Hepatocyte (in vitro differentiated cells): Measurements from ENCODE around the gene RAPGEF4. TPM values are rescaled to one million over a fixed set of nuclear protein-coding genes. Genes with fewer than 3 reads are reported as not detected.

Experiments used
- DNase-seq: peaks from one replicate; pipeline ENCODE4 v3.0.0-alpha.2; 2016; ENCODE audit warnings: low spot score
- H2AFZ ChIP-seq: fragments of 200-600 bp; sonication (generic); 2 replicates; pipeline ENCODE4 v1.6.0; 2016; ENCODE audit warnings: antibody characterized with exemption, mild to moderate bottlenecking
- H3K27ac ChIP-seq: fragments of 200-600 bp; sonication (generic); 2 replicates; pipeline ENCODE4 v1.5.1; 2016; ENCODE audit warnings: mild to moderate bottlenecking
- H3K27me3 ChIP-seq: fragments of 200-600 bp; sonication (generic); 2 replicates; pipeline ENCODE4 v1.6.1; 2016
- H3K36me3 ChIP-seq: fragments of 200-600 bp; sonication (generic); replicated peaks from 2 replicates; pipeline ENCODE4 v1.5.1; 2016; ENCODE audit warnings: low read depth; ENCODE audit not compliant: insufficient read depth
- H3K4me1 ChIP-seq: fragments of 200-600 bp; sonication (generic); 2 replicates; pipeline ENCODE4 v1.5.1; 2016; ENCODE audit warnings: mild to moderate bottlenecking, moderate library complexity; ENCODE audit not compliant: insufficient read depth
- H3K4me2 ChIP-seq: fragments of 200-600 bp; sonication (generic); 2 replicates; pipeline ENCODE4 v1.6.0; 2016
- H3K4me3 ChIP-seq: fragments of 200-600 bp; sonication (generic); 2 replicates; pipeline ENCODE4 v1.5.1; 2016; ENCODE audit warnings: mild to moderate bottlenecking
- H3K79me2 ChIP-seq: fragments of 200-600 bp; sonication (generic); 2 replicates; pipeline ENCODE4 v1.6.0; 2017; ENCODE audit warnings: mild to moderate bottlenecking
- H3K9me2 ChIP-seq: fragments of 200-600 bp; sonication (generic); replicated peaks from 2 replicates; pipeline ENCODE4 v1.6.0; 2017; ENCODE audit warnings: mild to moderate bottlenecking; ENCODE audit not compliant: insufficient read depth
- H3K9me3 ChIP-seq: fragments of 200-600 bp; sonication (generic); 2 replicates; pipeline ENCODE4 v1.5.1; 2016; ENCODE audit warnings: low read depth, mild to moderate bottlenecking
- H4K20me1 ChIP-seq: fragments of 200-600 bp; sonication (generic); 2 replicates; pipeline ENCODE4 v1.6.0; 2016; ENCODE audit warnings: mild to moderate bottlenecking; ENCODE audit not compliant: insufficient read depth, poor library complexity, severe bottlenecking
- CTCF ChIP-seq: fragments of 200-600 bp; sonication (generic); IDR thresholded peaks from 2 replicates; pipeline ENCODE4 v1.5.1; 2016; ENCODE audit warnings: antibody characterized with exemption, mild to moderate bottlenecking; ENCODE audit not compliant: poor library complexity
- EZH2 ChIP-seq: fragments of 200-600 bp; sonication (generic); IDR thresholded peaks from 2 replicates; pipeline ENCODE4 v1.6.1; 2016; ENCODE audit warnings: antibody characterized with exemption, mild to moderate bottlenecking, borderline replicate concordance
- EZH2phosphoT487 ChIP-seq: fragments of 200-600 bp; sonication (generic); IDR thresholded peaks from one replicate; pipeline ENCODE4 v1.6.1; 2018; ENCODE audit warnings: antibody characterized with exemption, mild to moderate bottlenecking, low read depth, moderate library complexity; ENCODE audit not compliant: unreplicated experiment, severe bottlenecking
- WGBS: methylation state at CpG from one replicate; pipeline ENCODE4 v1.1.6; 2016; ENCODE audit warnings: low lambda C conversion rate; ENCODE audit errors: missing lambda C conversion rate; 5-methylcytosine and 5-hydroxymethylcytosine counted together
- polyA plus RNA-seq: library from polyadenylated mRNA; unstranded; fragments of >200 nt; fragmentation: Nextera tagmentation; extraction: Ambion mirVana; gene quantifications from 2 replicates; pipeline ENCODE4 v1.2.1, GENCODE V29; 2016
- total RNA-seq: library from RNA; depleted of rRNA; stranded (reverse); fragments of >200 nt; gene quantifications from 2 replicates; pipeline ENCODE4 v1.2.3, GENCODE V29; 2014

RAPGEF4 gene
- total and polyA plus RNA-seq, 2 experiments from 2014 or later: 1.9 to 2.0 TPM

DNA sequence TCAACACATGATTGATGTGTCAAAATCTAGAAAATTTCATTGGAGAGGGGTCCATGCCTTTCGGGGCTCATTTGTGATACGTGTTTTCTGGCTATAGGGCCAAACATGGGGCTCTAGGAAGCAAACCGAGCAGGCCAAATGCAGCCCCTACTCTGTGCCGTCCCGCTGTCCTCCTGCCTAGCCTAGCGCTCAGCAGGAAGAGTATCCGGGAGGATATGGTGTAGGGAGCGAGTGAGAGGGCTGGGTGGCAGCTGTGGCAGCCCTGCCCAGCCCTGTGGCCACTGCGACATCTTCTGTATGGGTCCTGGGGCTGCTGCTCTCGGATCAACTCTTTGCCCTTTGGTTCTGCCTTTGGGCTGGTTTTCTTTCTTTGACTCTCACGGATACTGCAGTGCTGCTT lies 219.9 kb downstream of the RAPGEF4 start:
- H3K27me3 ChIP-seq: no peaks in the 10 kb centered on the region
- no peak overlapping the region for H2AFZ ChIP-seq
- no peaks in the 10 kb centered on the region for H3K4me1 ChIP-seq
- no peaks in the 10 kb centered on the region for H3K79me2 ChIP-seq
- no peak overlapping the region for H3K4me2 ChIP-seq
- no peaks in the 10 kb centered on the region for H4K20me1 ChIP-seq
- no peak overlapping the region for H3K4me3 ChIP-seq
- no peaks in the 10 kb centered on the region for H3K9me3 ChIP-seq
- TF ChIP-seq EZH2 (no peak), CTCF (no peak), EZH2phosphoT487 (no peak)
- H3K36me3 ChIP-seq: no peaks in the 10 kb centered on the region
- H3K9me2 ChIP-seq: no peaks in the 10 kb centered on the region
- H3K27ac ChIP-seq: no peak overlapping the region
- WGBS: 74% methylated on average over 11 of the region's 11 CpGs
- DNase-seq: no peak

DNA sequence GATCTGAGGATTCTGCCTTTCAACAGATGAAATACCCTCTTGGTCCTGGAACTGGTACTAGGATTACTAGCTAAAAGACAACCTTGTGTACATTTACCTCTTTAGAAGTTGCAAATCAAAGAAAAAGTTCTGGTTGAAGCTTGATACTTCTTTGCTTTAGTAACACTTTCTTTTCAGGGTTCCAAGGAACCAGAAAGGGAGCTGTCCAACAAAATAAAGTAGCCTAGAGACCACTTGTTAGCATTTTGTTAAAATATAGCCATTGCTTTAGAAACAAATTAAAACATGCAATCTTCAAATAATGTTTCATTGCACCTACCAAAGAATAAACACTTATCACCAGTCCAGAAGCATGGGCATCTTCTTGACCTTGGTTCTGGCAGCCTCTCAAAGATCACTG lies 222.1 kb downstream of the RAPGEF4 start:
- Histone ChIP-seq H4K20me1 (no peaks in the 10 kb centered on the region), H3K9me3 (no peaks in the 10 kb centered on the region), H2AFZ (no peak overlapping the region), H3K27ac (no peak overlapping the region), H3K9me2 (no peaks in the 10 kb centered on the region), H3K27me3 (no peaks in the 10 kb centered on the region), H3K79me2 (no peaks in the 10 kb centered on the region), H3K4me2 (no peak overlapping the region), H3K36me3 (no peaks in the 10 kb centered on the region), H3K4me3 (no peak overlapping the region), H3K4me1 (no peaks in the 10 kb centered on the region)
- TF ChIP-seq EZH2phosphoT487 (no peak), CTCF (no peak), EZH2 (no peak)
- DNase-seq: no peak

DNA sequence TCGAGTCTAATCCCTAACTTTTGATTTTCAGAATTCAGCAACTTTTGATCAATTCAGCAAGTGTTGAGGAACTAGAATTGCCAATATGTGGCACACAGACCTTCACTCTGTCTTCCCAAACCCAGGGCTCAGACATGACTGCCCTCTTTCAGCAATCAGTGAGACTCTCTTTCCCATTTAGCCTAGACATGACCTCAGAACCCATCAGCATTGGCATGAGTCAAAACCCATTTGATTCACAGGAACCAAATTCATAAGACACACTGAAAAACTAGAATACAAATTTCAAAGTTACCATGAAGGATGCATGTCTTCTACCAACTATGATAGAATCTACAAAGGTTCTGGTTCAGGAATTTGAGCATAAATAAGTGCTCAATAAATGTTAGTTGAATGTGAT lies 226.4 kb downstream of the RAPGEF4 start:
- TF ChIP-seq EZH2 (no peak), EZH2phosphoT487 (no peak), CTCF (no peak)
- Histone ChIP-seq H3K27me3 (no peaks in the 10 kb centered on the region), H3K9me2 (no peaks in the 10 kb centered on the region), H3K79me2 (no peaks in the 10 kb centered on the region), H3K9me3 (no peaks in the 10 kb centered on the region), H4K20me1 (no peaks in the 10 kb centered on the region), H3K4me1 (no peaks in the 10 kb centered on the region), H3K36me3 (no peaks in the 10 kb centered on the region), H3K27ac (no peak overlapping the region), H2AFZ (no peak overlapping the region), H3K4me3 (no peak overlapping the region), H3K4me2 (no peak overlapping the region)
- DNase-seq: no peak
- 77% methylated on average over 1 of the region's 1 CpG for WGBS

GRCh38 chr2:172962824-172963223 lies 227.2 kb downstream of the RAPGEF4 start:
- DNase-seq: no peak
- no peak overlapping the region for H2AFZ ChIP-seq
- no peaks in the 10 kb centered on the region for H3K36me3 ChIP-seq
- TF ChIP-seq EZH2 (no peak), CTCF (no peak), EZH2phosphoT487 (no peak)
- no peak overlapping the region for H3K27ac ChIP-seq
- no peaks in the 10 kb centered on the region for H3K9me3 ChIP-seq
- H4K20me1 ChIP-seq: no peaks in the 10 kb centered on the region
- H3K79me2 ChIP-seq: no peaks in the 10 kb centered on the region
- 78% methylated on average over 2 of the region's 2 CpGs for WGBS
- no peak overlapping the region for H3K4me2 ChIP-seq
- H3K4me1 ChIP-seq: peaks cover 3% of the 10 kb centered on the region
- no peaks in the 10 kb centered on the region for H3K9me2 ChIP-seq
- no peaks in the 10 kb centered on the region for H3K27me3 ChIP-seq
- H3K4me3 ChIP-seq: no peak overlapping the region
